K562 (cell line): ENCODE results near the gene LRRK2. TPM values are rescaled to one million over a fixed set of nuclear protein-coding genes. Genes with fewer than 3 reads are reported as not detected.

ENCODE experiments used
- ATAC-seq: fragments of 200-7000 bp; cut with Tn5 transposase; 3 replicates; pipeline ENCODE4 v1.9.1; 2020; ENCODE audit warnings: moderate library complexity
- BruUV-seq: library from RNA; stranded (reverse); fragments of 400-500 nt; replicated peaks from 2 replicates; lab custom pipeline; 2021; lab: Mats Ljungman, UMichigan
- CTCF ChIA-PET: fragments of 300-600 bp; formaldehyde crosslinking; extraction: SDS; loops from one replicate; lab custom pipeline; 2021; ENCODE audit warnings: low intra/inter-chr PET ratio; lab: Yijun Ruan, JAX
- POLR2A ChIA-PET: fragments of 300-600, 350-650 bp; sonication (Branson Sonifier 250); formaldehyde crosslinking; extraction: SDS; loops from one replicate; lab custom pipeline; 2021; ENCODE audit warnings: antibody characterized with exemption, inconsistent platforms; lab: Yijun Ruan, JAX
- DNase-seq, 4 experiments: peaks; one replicate each; pipeline versions ENCODE4 v3.0.0 to v3.0.0-alpha.2; 2011 to 2018; ENCODE audit warnings: low spot score in 3 of 4, mixed read lengths in 3 of 4; ENCODE audit errors: extremely low read depth in 1 of 4
- FAIRE-seq: peaks from 2 replicates; lab custom pipeline; 2011; peaks lifted over from hg19 to GRCh38; lab: Jason Lieb, UNC
- H2AFZ ChIP-seq: 2 replicates; pipeline ENCODE4 v1.6.0; 2011; ENCODE audit warnings: low read depth, low read length, control low read depth, inconsistent platforms
- H3K27ac ChIP-seq: fragments of 200-600 bp; 3 replicates; pipeline ENCODE4 v1.8.0; 2011; ENCODE audit warnings: low read depth, mild to moderate bottlenecking, control low read depth, inconsistent platforms, low read length, moderate library complexity, mixed read lengths; ENCODE audit errors: extremely low read depth
- H3K27me3 ChIP-seq, 2 experiments: fragments of 300-600 bp in 1 of 2; 2 replicates in 1 of 2; 3 replicates in 1 of 2; pipeline versions ENCODE4 v1.6.0 to v1.8.0; 2011; ENCODE audit warnings: inconsistent platforms in 2 of 2, low read length in 2 of 2, mild to moderate bottlenecking in 1 of 2, mixed read lengths in 1 of 2, moderate library complexity in 1 of 2; ENCODE audit not compliant: control insufficient read depth in 2 of 2, insufficient read depth in 2 of 2
- H3K36me3 ChIP-seq: fragments of 300-600 bp; 3 replicates; pipeline ENCODE4 v1.8.0; 2011; ENCODE audit warnings: mild to moderate bottlenecking, low read length, inconsistent platforms; ENCODE audit not compliant: control insufficient read depth, insufficient read depth
- H3K4me1 ChIP-seq, 2 experiments: fragments of 200-600 bp in 1 of 2; replicated peaks in 1 of 2; 2 replicates in 1 of 2; 3 replicates in 1 of 2; pipeline versions ENCODE4 v1.5.1 to v1.8.0; 2011; ENCODE audit warnings: inconsistent platforms in 2 of 2, low read length in 2 of 2, mild to moderate bottlenecking in 1 of 2, mixed read lengths in 1 of 2, moderate library complexity in 1 of 2; ENCODE audit not compliant: control insufficient read depth in 2 of 2, insufficient read depth in 2 of 2
- H3K4me2 ChIP-seq: 2 replicates; pipeline ENCODE4 v1.6.1; 2011; ENCODE audit warnings: low read length, control low read depth, inconsistent platforms, mixed read lengths; ENCODE audit not compliant: insufficient read depth
- H3K4me3 ChIP-seq: fragments of 200-600 bp; sonication (generic), shearing (Covaris generic); 2 replicates; pipeline ENCODE4 v1.5.1; 2016; ENCODE audit warnings: control low read depth, inconsistent platforms
- H3K79me2 ChIP-seq: fragments of 200-600 bp; 3 replicates; pipeline ENCODE4 v1.8.0; 2011; ENCODE audit warnings: low read length, inconsistent platforms; ENCODE audit not compliant: control insufficient read depth, insufficient read depth
- H3K9ac ChIP-seq, 2 experiments: 2 replicates each; pipeline versions ENCODE4 v1.6.0 to v1.6.1; 2011; ENCODE audit warnings: low read depth in 2 of 2, low read length in 2 of 2, control low read depth in 1 of 2, inconsistent platforms in 1 of 2, mild to moderate bottlenecking in 1 of 2, mixed read lengths in 1 of 2; ENCODE audit not compliant: insufficient read depth in 1 of 2
- H3K9me1 ChIP-seq: one replicate; pipeline ENCODE4 v1.6.0; 2011; ENCODE audit warnings: inconsistent platforms, mild to moderate bottlenecking, low read length, moderate library complexity; ENCODE audit not compliant: control insufficient read depth, insufficient read depth
- H3K9me3 ChIP-seq: replicated peaks from 2 replicates; pipeline ENCODE4 v1.5.1; 2011; ENCODE audit warnings: low read depth, low read length, inconsistent platforms; ENCODE audit not compliant: control insufficient read depth, insufficient read depth
- H4K20me1 ChIP-seq: replicated peaks from 2 replicates; pipeline ENCODE4 v1.6.1; 2011; ENCODE audit warnings: low read length, inconsistent platforms, mixed read lengths; ENCODE audit not compliant: control insufficient read depth, insufficient read depth
- ADNP ChIP-seq: fragments of 200-800 bp; sonication (Bioruptor generic); IDR thresholded peaks from 2 replicates; pipeline ENCODE4 v1.6.1; 2016; ENCODE audit warnings: missing genetic modification characterization, missing compliant biosample characterization
- BRF1 ChIP-seq: IDR thresholded peaks from 3 replicates; pipeline ENCODE4 v1.6.1; 2011; ENCODE audit warnings: borderline replicate concordance, mild to moderate bottlenecking; ENCODE audit not compliant: insufficient read length; ENCODE audit errors: extremely low read depth
- SMAD1 ChIP-seq: fragments of 150-350 bp; IDR thresholded peaks from 2 replicates; pipeline ENCODE4 v1.6.1; 2014; ENCODE audit warnings: low read length, low read depth; ENCODE audit not compliant: partially characterized antibody
- SOX6 ChIP-seq: fragments of 450-650 bp; IDR thresholded peaks from 2 replicates; pipeline ENCODE4 v1.6.1; 2014; ENCODE audit warnings: mild to moderate bottlenecking
- WGBS: fragments of 100-300 bp; shearing (Covaris generic); methylation state at CpG from one replicate; pipeline ENCODE4 v1.1.6; 2016; ENCODE audit warnings: low coverage, mixed read lengths; ENCODE audit not compliant: insufficient coverage; ENCODE audit errors: missing lambda C conversion rate; 5-methylcytosine and 5-hydroxymethylcytosine counted together
- in situ Hi-C: fragments of 300-500 bp; cut with MboI; formaldehyde crosslinking; loops from 4 replicates; pipeline ENCODE4 v1.15.0; 2018; ENCODE audit warnings: inconsistent platforms, mixed read lengths
- intact Hi-C: fragments of 100-400 bp; cut with micrococcal nuclease; formaldehyde crosslinking; loops from 2 replicates; pipeline ENCODE4 v1.14.2; 2022
- polyA plus RNA-seq, 8 experiments: library from polyadenylated mRNA; depleted of rRNA in 4 of 8; stranded (reverse) in 5 of 8; unstranded in 3 of 8; fragments of >200 nt; fragmentation: Nextera tagmentation in 2 of 8; fragmentation: Illumina TruSeq in 1 of 8; extraction: Ambion mirVana in 2 of 8; extraction: Trizol in 1 of 8; gene quantifications; 2 replicates each; pipeline versions ENCODE4 v1.2.1 to v1.2.3, GENCODE V29; 2011 to 2014; ENCODE audit warnings: inconsistent platforms in 1 of 8, missing spikeins in 1 of 8
- total RNA-seq, 7 experiments: library from RNA; depleted of rRNA in 6 of 7; stranded (reverse); fragments of >200 nt in 6 of 7; fragmentation: Illumina TruSeq in 2 of 7; extraction: Trizol in 2 of 7; gene quantifications; 2 replicates each; pipeline versions ENCODE4 v1.2.1 to v1.2.3, GENCODE V29; 2011 to 2021; ENCODE audit warnings: low replicate concordance in 1 of 7
- TF ChIP-seq, protein P1 (sequence below): fragments of 250-450 bp; sonication (Bioruptor Pico); IDR thresholded peaks from 2 replicates; pipeline ENCODE4 v1.4.0; 2020

LRRK2 gene
- total and polyA plus RNA-seq, 9 of the 15 experiments (the other 6 are each of a cell fraction or from before 2014, with no cell fraction given) = 0.03 to 0.89 (median 0.31) TPM

DNA sequence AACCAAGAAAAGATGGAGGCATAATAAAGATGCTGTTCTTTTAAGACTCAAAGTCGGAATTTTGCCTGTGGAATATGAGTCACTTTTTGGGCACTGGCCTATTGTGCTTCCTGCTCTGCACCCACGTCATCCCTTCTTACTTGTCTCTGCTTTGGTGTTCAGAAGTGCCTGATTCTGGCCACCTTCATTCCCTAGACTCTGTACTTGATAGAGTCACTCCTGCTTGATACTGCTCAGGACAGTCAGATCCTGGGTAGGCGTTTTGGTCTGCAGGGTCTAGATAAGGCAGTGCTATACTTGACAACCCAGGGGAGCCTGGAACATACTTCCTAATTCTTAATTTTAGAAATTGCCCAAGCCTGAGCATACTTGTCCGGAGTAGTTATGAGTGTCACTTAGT lies 1.9 kb downstream of the LRRK2 start (continued):
- no peak for TF ChIP-seq ADNP
- no peak for TF ChIP-seq BRF1

DNA sequence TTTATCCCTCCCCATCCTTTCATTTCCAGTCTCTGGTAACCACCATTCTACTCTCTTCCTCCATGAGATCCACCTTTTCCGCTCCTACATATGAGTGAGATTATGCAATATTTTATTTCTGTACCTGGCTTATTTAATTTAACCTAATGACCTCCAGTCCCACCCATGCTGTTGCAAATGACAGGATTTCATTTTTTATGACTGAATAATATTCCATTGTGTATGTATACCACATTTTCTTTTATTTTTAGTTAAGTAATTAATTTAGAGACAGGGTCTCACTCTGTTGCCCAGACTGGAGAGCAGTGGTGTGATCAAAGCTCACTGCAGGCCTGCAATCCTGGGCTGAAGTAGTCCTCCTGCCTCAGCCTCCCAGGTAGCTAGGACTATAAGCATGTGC lies 2.6 kb downstream of the LRRK2 start:
- Histone ChIP-seq H3K27ac (no peak overlapping the region), H2AFZ (no peak overlapping the region), H3K36me3 (no peaks in the 10 kb centered on the region), H3K27me3 (no peaks in the 10 kb centered on the region), H3K4me2 (no peak overlapping the region), H3K79me2 (no peaks in the 10 kb centered on the region), H3K4me3 (no peak overlapping the region), H4K20me1 (no peaks in the 10 kb centered on the region), H3K9me3 (no peaks in the 10 kb centered on the region), H3K4me1 (peaks cover 0 to 8% of the 10 kb centered on the region in 2 experiments; a peak in 1 of 5 replicates), H3K9me1 (no peaks in the 10 kb centered on the region), H3K9ac (no peak overlapping the region)
- DNase-seq = no peak
- BruUV-seq = no TSS peak
- in situ Hi-C loops (no loop called here), intact Hi-C loops (no loop called here)
- no peak for ATAC-seq
- FAIRE-seq = no peak
- 33% methylated on average over 1 of the region's 1 CpG for WGBS
- POLR2A ChIA-PET = no interaction called here
- TF ChIP-seq SMAD1 (no peak), SOX6 (no peak)
- TF ChIP-seq, protein P1, sequence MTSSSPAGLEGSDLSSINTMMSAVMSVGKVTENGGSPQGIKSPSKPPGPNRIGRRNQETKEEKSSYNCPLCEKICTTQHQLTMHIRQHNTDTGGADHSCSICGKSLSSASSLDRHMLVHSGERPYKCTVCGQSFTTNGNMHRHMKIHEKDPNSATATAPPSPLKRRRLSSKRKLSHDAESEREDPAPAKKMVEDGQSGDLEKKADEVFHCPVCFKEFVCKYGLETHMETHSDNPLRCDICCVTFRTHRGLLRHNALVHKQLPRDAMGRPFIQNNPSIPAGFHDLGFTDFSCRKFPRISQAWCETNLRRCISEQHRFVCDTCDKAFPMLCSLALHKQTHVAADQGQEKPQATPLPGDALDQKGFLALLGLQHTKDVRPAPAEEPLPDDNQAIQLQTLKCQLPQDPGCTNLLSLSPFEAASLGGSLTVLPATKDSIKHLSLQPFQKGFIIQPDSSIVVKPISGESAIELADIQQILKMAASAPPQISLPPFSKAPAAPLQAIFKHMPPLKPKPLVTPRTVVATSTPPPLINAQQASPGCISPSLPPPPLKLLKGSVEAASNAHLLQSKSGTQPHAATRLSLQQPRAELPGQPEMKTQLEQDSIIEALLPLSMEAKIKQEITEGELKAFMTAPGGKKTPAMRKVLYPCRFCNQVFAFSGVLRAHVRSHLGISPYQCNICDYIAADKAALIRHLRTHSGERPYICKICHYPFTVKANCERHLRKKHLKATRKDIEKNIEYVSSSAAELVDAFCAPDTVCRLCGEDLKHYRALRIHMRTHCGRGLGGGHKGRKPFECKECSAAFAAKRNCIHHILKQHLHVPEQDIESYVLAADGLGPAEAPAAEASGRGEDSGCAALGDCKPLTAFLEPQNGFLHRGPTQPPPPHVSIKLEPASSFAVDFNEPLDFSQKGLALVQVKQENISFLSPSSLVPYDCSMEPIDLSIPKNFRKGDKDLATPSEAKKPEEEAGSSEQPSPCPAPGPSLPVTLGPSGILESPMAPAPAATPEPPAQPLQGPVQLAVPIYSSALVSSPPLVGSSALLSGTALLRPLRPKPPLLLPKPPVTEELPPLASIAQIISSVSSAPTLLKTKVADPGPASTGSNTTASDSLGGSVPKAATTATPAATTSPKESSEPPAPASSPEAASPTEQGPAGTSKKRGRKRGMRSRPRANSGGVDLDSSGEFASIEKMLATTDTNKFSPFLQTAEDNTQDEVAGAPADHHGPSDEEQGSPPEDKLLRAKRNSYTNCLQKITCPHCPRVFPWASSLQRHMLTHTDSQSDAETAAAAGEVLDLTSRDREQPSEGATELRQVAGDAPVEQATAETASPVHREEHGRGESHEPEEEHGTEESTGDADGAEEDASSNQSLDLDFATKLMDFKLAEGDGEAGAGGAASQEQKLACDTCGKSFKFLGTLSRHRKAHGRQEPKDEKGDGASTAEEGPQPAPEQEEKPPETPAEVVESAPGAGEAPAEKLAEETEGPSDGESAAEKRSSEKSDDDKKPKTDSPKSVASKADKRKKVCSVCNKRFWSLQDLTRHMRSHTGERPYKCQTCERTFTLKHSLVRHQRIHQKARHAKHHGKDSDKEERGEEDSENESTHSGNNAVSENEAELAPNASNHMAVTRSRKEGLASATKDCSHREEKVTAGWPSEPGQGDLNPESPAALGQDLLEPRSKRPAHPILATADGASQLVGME (CRISPR knock-in tag) = no peak
- CTCF ChIA-PET = no interaction called here
